Endothelial cell of umbilical vein (primary cell): ENCODE results near the gene AP3S2. TPM values are rescaled to one million over a fixed set of nuclear protein-coding genes. Genes with fewer than 3 reads are reported as not detected.

ENCODE experiments used
- BruUV-seq: library from RNA; stranded (reverse); fragments of 400-500 nt; replicated peaks from 2 replicates; lab custom pipeline; 2021; lab: Mats Ljungman, UMichigan
- CTCF ChIA-PET: fragments of 300-600, 350-600 bp; sonication (Branson Sonifier 250); formaldehyde crosslinking; loops from one replicate; lab custom pipeline; 2021; ENCODE audit warnings: antibody characterized with exemption, inconsistent platforms; lab: Charles Lee
- POLR2A ChIA-PET: fragments of 300-600, 350-600 bp; sonication (Branson Sonifier 250); formaldehyde crosslinking; loops from one replicate; lab custom pipeline; 2021; ENCODE audit warnings: antibody characterized with exemption, inconsistent platforms; lab: Charles Lee
- DNase-seq: peaks from one replicate; pipeline ENCODE4 v3.0.0-alpha.2; 2011; ENCODE audit warnings: low read depth, low spot score
- FAIRE-seq: peaks from 2 replicates; lab custom pipeline; 2011; peaks lifted over from hg19 to GRCh38; lab: Jason Lieb, UNC
- H2AFZ ChIP-seq: 2 replicates; pipeline ENCODE4 v1.6.0; 2012; ENCODE audit warnings: low read depth, low read length, control low read depth, inconsistent platforms
- H3K27ac ChIP-seq: 2 replicates; pipeline ENCODE4 v1.5.1; 2011; ENCODE audit warnings: low read depth, mild to moderate bottlenecking, control low read depth, low read length, moderate library complexity; ENCODE audit not compliant: insufficient read depth
- H3K27me3 ChIP-seq, 2 experiments: 2 replicates each; pipeline versions ENCODE4 v1.6.0 to v1.6.1; 2011; ENCODE audit warnings: low read length in 2 of 2, mixed read lengths in 1 of 2; ENCODE audit not compliant: control insufficient read depth in 2 of 2, insufficient read depth in 2 of 2
- H3K36me3 ChIP-seq, 2 experiments: 2 replicates in 1 of 2; 3 replicates in 1 of 2; pipeline ENCODE4 v1.5.1; 2011; ENCODE audit warnings: low read length in 2 of 2, mild to moderate bottlenecking in 1 of 2, moderate library complexity in 1 of 2; ENCODE audit not compliant: control insufficient read depth in 2 of 2, insufficient read depth in 2 of 2; ENCODE audit errors: extremely low read depth in 1 of 2
- H3K4me1 ChIP-seq: 3 replicates; pipeline ENCODE4 v1.5.1; 2011; ENCODE audit warnings: mild to moderate bottlenecking, low read length; ENCODE audit not compliant: control insufficient read depth, insufficient read depth; ENCODE audit errors: extremely low read depth
- H3K4me2 ChIP-seq: 2 replicates; pipeline ENCODE4 v1.6.1; 2011; ENCODE audit warnings: low read length, control low read depth, mixed read lengths; ENCODE audit not compliant: insufficient read depth
- H3K4me3 ChIP-seq, 3 experiments: fragments of 200-600 bp in 1 of 3; sonication (generic), shearing (Covaris generic) in 1 of 3; replicated peaks in 1 of 3; 2 replicates each; pipeline ENCODE4 v1.5.1; 2011 to 2016; ENCODE audit warnings: control low read depth in 3 of 3, low read length in 3 of 3, mild to moderate bottlenecking in 2 of 3, inconsistent platforms in 1 of 3, low read depth in 1 of 3, moderate library complexity in 1 of 3; ENCODE audit not compliant: insufficient read depth in 1 of 3
- H3K79me2 ChIP-seq: 2 replicates; pipeline ENCODE4 v1.6.0; 2012; ENCODE audit warnings: low read length, inconsistent platforms; ENCODE audit not compliant: control insufficient read depth, insufficient read depth
- H3K9ac ChIP-seq: replicated peaks from 2 replicates; pipeline ENCODE3; 2011; ENCODE audit warnings: low read length, control low read depth; ENCODE audit not compliant: insufficient read depth; ENCODE audit errors: extremely low read depth
- H3K9me1 ChIP-seq: replicated peaks from 3 replicates; pipeline ENCODE4 v1.6.0; 2011; ENCODE audit warnings: mild to moderate bottlenecking, low read length; ENCODE audit not compliant: control insufficient read depth, insufficient read depth; ENCODE audit errors: extremely low read depth
- H3K9me3 ChIP-seq: replicated peaks from 2 replicates; pipeline ENCODE4 v1.5.1; 2012; ENCODE audit warnings: low read length, inconsistent platforms; ENCODE audit not compliant: control insufficient read depth, insufficient read depth
- H4K20me1 ChIP-seq: replicated peaks from 2 replicates; pipeline ENCODE3; 2011; ENCODE audit warnings: mild to moderate bottlenecking, low read length; ENCODE audit not compliant: control insufficient read depth, insufficient read depth; ENCODE audit errors: extremely low read depth
- FOS ChIP-seq: IDR thresholded peaks from 2 replicates; pipeline ENCODE4 v1.6.1; 2011; ENCODE audit warnings: mild to moderate bottlenecking, low read length, moderate library complexity, borderline replicate concordance; ENCODE audit not compliant: insufficient read depth
- GATA2 ChIP-seq: IDR thresholded peaks from 2 replicates; pipeline ENCODE4 v1.7.0; 2011; ENCODE audit warnings: low read depth, mild to moderate bottlenecking, moderate library complexity, mixed read lengths, low read length; ENCODE audit not compliant: insufficient read length, insufficient read depth
- JUN ChIP-seq: IDR thresholded peaks from 2 replicates; pipeline ENCODE4 v1.6.1; 2011; ENCODE audit warnings: borderline replicate concordance, low read depth; ENCODE audit not compliant: insufficient read length, insufficient read depth
- MYC ChIP-seq: IDR thresholded peaks from one replicate; pipeline ENCODE4 v1.6.1; 2011; ENCODE audit warnings: mild to moderate bottlenecking, low read depth, low read length
- POLR2A ChIP-seq: IDR thresholded peaks from 2 replicates; pipeline ENCODE4 v1.6.1; 2012; ENCODE audit warnings: low read depth, mild to moderate bottlenecking, control low read depth, low read length
- dilution Hi-C: fragments of 300-500 bp; cut with MboI; formaldehyde crosslinking; loops from one replicate; pipeline ENCODE4 v1.15.0; 2019; ENCODE audit warnings: low sequenced_read_pairs; ENCODE audit not compliant: extremely low pct_ligation_motif_present
- intact Hi-C: fragments of 100-400 bp; cut with micrococcal nuclease; formaldehyde crosslinking; loops from one replicate; pipeline ENCODE4 v1.10.0; 2022
- polyA plus RNA-seq, 4 experiments: library from polyadenylated mRNA; depleted of rRNA in 3 of 4; stranded (reverse) in 3 of 4; unstranded in 1 of 4; fragments of >200 nt; gene quantifications; 2 replicates each; pipeline versions ENCODE4 v1.2.1 to v1.2.3, GENCODE V29; 2011 to 2012; ENCODE audit warnings: missing spikeins in 1 of 4
- total RNA-seq: library from RNA; stranded (reverse); gene quantifications from 2 replicates; pipeline ENCODE4 v1.2.3, GENCODE V29; 2021
- TF ChIP-seq, protein P1 (sequence below), 2 donors: IDR thresholded peaks; 1 replicate in 1 of 2; 2 replicates in 1 of 2; pipeline ENCODE4 v1.5.1; 2011; ENCODE audit warnings: low read length in 2 of 2, mild to moderate bottlenecking in 2 of 2, moderate library complexity in 2 of 2, control low read depth in 1 of 2, inconsistent platforms in 1 of 2, low read depth in 1 of 2; ENCODE audit not compliant: insufficient read depth in 1 of 2; ENCODE audit errors: extremely low read depth in 1 of 2

Gene AP3S2
- total and polyA plus RNA-seq, 2 donors (not counting 3 experiments of a cell fraction or from before 2014, with no cell fraction given) = 14.6 to 31.1 TPM

- dilution Hi-C loops = no loop called here
These were observed 10.0 kb upstream of the AP3S2 start for GRCh38 chr15:89903858-89904130.

More at GRCh38 chr15:89903858-89904130, 10.0 kb upstream of the AP3S2 start:
- CTCF ChIA-PET = no interaction called here
- FAIRE-seq (no peak), DNase-seq (no peak)
- Histone ChIP-seq H3K27ac (no peak overlapping the region), H3K4me2 (no peak overlapping the region), H3K27me3 (no peaks in the 10 kb centered on the region), H2AFZ (no peak overlapping the region), H4K20me1 (no peaks in the 10 kb centered on the region), H3K79me2 (no peaks in the 10 kb centered on the region), H3K9me3 (no peaks in the 10 kb centered on the region), H3K9me1 (no peaks in the 10 kb centered on the region), H3K36me3 (peaks cover 0 to 20% of the 10 kb centered on the region in 2 experiments), H3K9ac (no peak overlapping the region), H3K4me1 (no peaks in the 10 kb centered on the region), H3K4me3 (no peak overlapping the region)
- BruUV-seq = no TSS peak
- intact Hi-C loops = no loop called here
- POLR2A ChIA-PET = no interaction called here
- TF ChIP-seq, protein P1, sequence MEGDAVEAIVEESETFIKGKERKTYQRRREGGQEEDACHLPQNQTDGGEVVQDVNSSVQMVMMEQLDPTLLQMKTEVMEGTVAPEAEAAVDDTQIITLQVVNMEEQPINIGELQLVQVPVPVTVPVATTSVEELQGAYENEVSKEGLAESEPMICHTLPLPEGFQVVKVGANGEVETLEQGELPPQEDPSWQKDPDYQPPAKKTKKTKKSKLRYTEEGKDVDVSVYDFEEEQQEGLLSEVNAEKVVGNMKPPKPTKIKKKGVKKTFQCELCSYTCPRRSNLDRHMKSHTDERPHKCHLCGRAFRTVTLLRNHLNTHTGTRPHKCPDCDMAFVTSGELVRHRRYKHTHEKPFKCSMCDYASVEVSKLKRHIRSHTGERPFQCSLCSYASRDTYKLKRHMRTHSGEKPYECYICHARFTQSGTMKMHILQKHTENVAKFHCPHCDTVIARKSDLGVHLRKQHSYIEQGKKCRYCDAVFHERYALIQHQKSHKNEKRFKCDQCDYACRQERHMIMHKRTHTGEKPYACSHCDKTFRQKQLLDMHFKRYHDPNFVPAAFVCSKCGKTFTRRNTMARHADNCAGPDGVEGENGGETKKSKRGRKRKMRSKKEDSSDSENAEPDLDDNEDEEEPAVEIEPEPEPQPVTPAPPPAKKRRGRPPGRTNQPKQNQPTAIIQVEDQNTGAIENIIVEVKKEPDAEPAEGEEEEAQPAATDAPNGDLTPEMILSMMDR (IDR thresholded peaks at IDR 0.05; ENCODE audit: extremely low read depth in 1 of 2, insufficient read depth in 1 of 2, low read depth in 1 of 2, low read length in 2 of 2) = no peak
- TF ChIP-seq MYC = no peak
- no peak for TF ChIP-seq FOS
- TF ChIP-seq GATA2 = no peak
- no peak for TF ChIP-seq POLR2A
- TF ChIP-seq JUN = no peak
